Endothelial cell of umbilical vein (primary cell): ENCODE measurements around the gene FYB2. TPM values are rescaled to one million over a fixed set of nuclear protein-coding genes. Genes with fewer than 3 reads are reported as not detected.

ENCODE experiments used
- BruUV-seq: library from RNA; stranded (reverse); fragments of 400-500 nt; replicated peaks from 2 replicates; lab custom pipeline; 2021; lab: Mats Ljungman, UMichigan
- CTCF ChIA-PET: fragments of 300-600, 350-600 bp; sonication (Branson Sonifier 250); formaldehyde crosslinking; loops from one replicate; lab custom pipeline; 2021; ENCODE audit warnings: antibody characterized with exemption, inconsistent platforms; lab: Charles Lee
- POLR2A ChIA-PET: fragments of 300-600, 350-600 bp; sonication (Branson Sonifier 250); formaldehyde crosslinking; loops from one replicate; lab custom pipeline; 2021; ENCODE audit warnings: antibody characterized with exemption, inconsistent platforms; lab: Charles Lee
- DNase-seq: peaks from one replicate; pipeline ENCODE4 v3.0.0-alpha.2; 2011; ENCODE audit warnings: low read depth, low spot score
- FAIRE-seq: peaks from 2 replicates; lab custom pipeline; 2011; peaks lifted over from hg19 to GRCh38; lab: Jason Lieb, UNC
- H2AFZ ChIP-seq: 2 replicates; pipeline ENCODE4 v1.6.0; 2012; ENCODE audit warnings: low read depth, low read length, control low read depth, inconsistent platforms
- H3K27ac ChIP-seq: 2 replicates; pipeline ENCODE4 v1.5.1; 2011; ENCODE audit warnings: low read depth, mild to moderate bottlenecking, control low read depth, low read length, moderate library complexity; ENCODE audit not compliant: insufficient read depth
- H3K27me3 ChIP-seq, 2 experiments: 2 replicates each; pipeline versions ENCODE4 v1.6.0 to v1.6.1; 2011; ENCODE audit warnings: low read length in 2 of 2, mixed read lengths in 1 of 2; ENCODE audit not compliant: control insufficient read depth in 2 of 2, insufficient read depth in 2 of 2
- H3K36me3 ChIP-seq, 2 experiments: 2 replicates in 1 of 2; 3 replicates in 1 of 2; pipeline ENCODE4 v1.5.1; 2011; ENCODE audit warnings: low read length in 2 of 2, mild to moderate bottlenecking in 1 of 2, moderate library complexity in 1 of 2; ENCODE audit not compliant: control insufficient read depth in 2 of 2, insufficient read depth in 2 of 2; ENCODE audit errors: extremely low read depth in 1 of 2
- H3K4me1 ChIP-seq: 3 replicates; pipeline ENCODE4 v1.5.1; 2011; ENCODE audit warnings: mild to moderate bottlenecking, low read length; ENCODE audit not compliant: control insufficient read depth, insufficient read depth; ENCODE audit errors: extremely low read depth
- H3K4me2 ChIP-seq: 2 replicates; pipeline ENCODE4 v1.6.1; 2011; ENCODE audit warnings: low read length, control low read depth, mixed read lengths; ENCODE audit not compliant: insufficient read depth
- H3K4me3 ChIP-seq, 3 experiments: fragments of 200-600 bp in 1 of 3; sonication (generic), shearing (Covaris generic) in 1 of 3; replicated peaks in 1 of 3; 2 replicates each; pipeline ENCODE4 v1.5.1; 2011 to 2016; ENCODE audit warnings: control low read depth in 3 of 3, low read length in 3 of 3, mild to moderate bottlenecking in 2 of 3, inconsistent platforms in 1 of 3, low read depth in 1 of 3, moderate library complexity in 1 of 3; ENCODE audit not compliant: insufficient read depth in 1 of 3
- H3K79me2 ChIP-seq: 2 replicates; pipeline ENCODE4 v1.6.0; 2012; ENCODE audit warnings: low read length, inconsistent platforms; ENCODE audit not compliant: control insufficient read depth, insufficient read depth
- H3K9ac ChIP-seq: replicated peaks from 2 replicates; pipeline ENCODE3; 2011; ENCODE audit warnings: low read length, control low read depth; ENCODE audit not compliant: insufficient read depth; ENCODE audit errors: extremely low read depth
- H3K9me1 ChIP-seq: replicated peaks from 3 replicates; pipeline ENCODE4 v1.6.0; 2011; ENCODE audit warnings: mild to moderate bottlenecking, low read length; ENCODE audit not compliant: control insufficient read depth, insufficient read depth; ENCODE audit errors: extremely low read depth
- H3K9me3 ChIP-seq: replicated peaks from 2 replicates; pipeline ENCODE4 v1.5.1; 2012; ENCODE audit warnings: low read length, inconsistent platforms; ENCODE audit not compliant: control insufficient read depth, insufficient read depth
- H4K20me1 ChIP-seq: replicated peaks from 2 replicates; pipeline ENCODE3; 2011; ENCODE audit warnings: mild to moderate bottlenecking, low read length; ENCODE audit not compliant: control insufficient read depth, insufficient read depth; ENCODE audit errors: extremely low read depth
- CTCF ChIP-seq, 2 donors: IDR thresholded peaks; 1 replicate in 1 of 2; 2 replicates in 1 of 2; pipeline ENCODE4 v1.5.1; 2011; ENCODE audit warnings: low read length in 2 of 2, mild to moderate bottlenecking in 2 of 2, moderate library complexity in 2 of 2, control low read depth in 1 of 2, inconsistent platforms in 1 of 2, low read depth in 1 of 2; ENCODE audit not compliant: insufficient read depth in 1 of 2; ENCODE audit errors: extremely low read depth in 1 of 2
- EZH2 ChIP-seq: IDR thresholded peaks from 2 replicates; pipeline ENCODE4 v1.6.1; 2012; ENCODE audit warnings: borderline replicate concordance, low read depth, mild to moderate bottlenecking, moderate library complexity, low read length, inconsistent platforms; ENCODE audit not compliant: severe bottlenecking
- FOS ChIP-seq: IDR thresholded peaks from 2 replicates; pipeline ENCODE4 v1.6.1; 2011; ENCODE audit warnings: mild to moderate bottlenecking, low read length, moderate library complexity, borderline replicate concordance; ENCODE audit not compliant: insufficient read depth
- GATA2 ChIP-seq: IDR thresholded peaks from 2 replicates; pipeline ENCODE4 v1.7.0; 2011; ENCODE audit warnings: low read depth, mild to moderate bottlenecking, moderate library complexity, mixed read lengths, low read length; ENCODE audit not compliant: insufficient read length, insufficient read depth
- JUN ChIP-seq: IDR thresholded peaks from 2 replicates; pipeline ENCODE4 v1.6.1; 2011; ENCODE audit warnings: borderline replicate concordance, low read depth; ENCODE audit not compliant: insufficient read length, insufficient read depth
- MYC ChIP-seq: IDR thresholded peaks from one replicate; pipeline ENCODE4 v1.6.1; 2011; ENCODE audit warnings: mild to moderate bottlenecking, low read depth, low read length
- POLR2A ChIP-seq: IDR thresholded peaks from 2 replicates; pipeline ENCODE4 v1.6.1; 2012; ENCODE audit warnings: low read depth, mild to moderate bottlenecking, control low read depth, low read length
- POLR2AphosphoS5 ChIP-seq: IDR thresholded peaks from 2 replicates; pipeline ENCODE4 v1.6.1; 2012; ENCODE audit warnings: low read depth, mild to moderate bottlenecking, control low read depth, low read length, moderate library complexity; ENCODE audit not compliant: insufficient read depth
- dilution Hi-C: fragments of 300-500 bp; cut with MboI; formaldehyde crosslinking; loops from one replicate; pipeline ENCODE4 v1.15.0; 2019; ENCODE audit warnings: low sequenced_read_pairs; ENCODE audit not compliant: extremely low pct_ligation_motif_present
- intact Hi-C: fragments of 100-400 bp; cut with micrococcal nuclease; formaldehyde crosslinking; loops from one replicate; pipeline ENCODE4 v1.10.0; 2022
- polyA plus RNA-seq, 4 experiments: library from polyadenylated mRNA; depleted of rRNA in 3 of 4; stranded (reverse) in 3 of 4; unstranded in 1 of 4; fragments of >200 nt; gene quantifications; 2 replicates each; pipeline versions ENCODE4 v1.2.1 to v1.2.3, GENCODE V29; 2011 to 2012; ENCODE audit warnings: missing spikeins in 1 of 4
- total RNA-seq: library from RNA; stranded (reverse); gene quantifications from 2 replicates; pipeline ENCODE4 v1.2.3, GENCODE V29; 2021
- TF ChIP-seq, protein P1 (sequence below): IDR thresholded peaks from 2 replicates; pipeline ENCODE4 v1.6.1; 2011; ENCODE audit not compliant: insufficient read depth, insufficient read length

FYB2 gene
- total and polyA plus RNA-seq, 2 donors (not counting 3 experiments of a cell fraction or from before 2014, with no cell fraction given): not detected

GRCh38 chr1:56844545-56845136, 25.4 kb upstream of the FYB2 start:
- no peak overlapping the region for H3K4me2 ChIP-seq
- BruUV-seq: no TSS peak
- H3K4me1 ChIP-seq: no peaks in the 10 kb centered on the region
- H3K9ac ChIP-seq: no peak overlapping the region
- dilution Hi-C loops (no loop called here), intact Hi-C loops (no loop called here)
- POLR2A ChIA-PET: no interaction called here
- no peak for FAIRE-seq
- H3K36me3 ChIP-seq: no peaks in the 10 kb centered on the region
- CTCF ChIA-PET: interaction anchor here (1.3 kb wide), 1 partner anchor 11 kb away, joined by 3 read pairs; no protein-coding TSS in a partner anchor
- H3K27me3 ChIP-seq: no peaks in the 10 kb centered on the region
- no peaks in the 10 kb centered on the region for H3K79me2 ChIP-seq
- H2AFZ ChIP-seq: no peak overlapping the region
- TF ChIP-seq, protein P1, sequence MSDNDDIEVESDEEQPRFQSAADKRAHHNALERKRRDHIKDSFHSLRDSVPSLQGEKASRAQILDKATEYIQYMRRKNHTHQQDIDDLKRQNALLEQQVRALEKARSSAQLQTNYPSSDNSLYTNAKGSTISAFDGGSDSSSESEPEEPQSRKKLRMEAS: no peak
- TF ChIP-seq EZH2 (no peak), POLR2AphosphoS5 (no peak), GATA2 (no peak), MYC (no peak), POLR2A (no peak), CTCF (IDR thresholded peaks at IDR 0.05; ENCODE audit: extremely low read depth in 1 of 2, insufficient read depth in 1 of 2, low read depth in 1 of 2, low read length in 2 of 2) (no peak), FOS (no peak), JUN (no peak)
- H3K9me1 ChIP-seq: no peaks in the 10 kb centered on the region
- no peaks in the 10 kb centered on the region for H3K9me3 ChIP-seq
- no peak overlapping the region for H3K27ac ChIP-seq
- no peak for DNase-seq
- H4K20me1 ChIP-seq: no peaks in the 10 kb centered on the region
- H3K4me3 ChIP-seq: no peak overlapping the region
